Naive thymus-derived CD4-positive, alpha-beta T cell (primary cell): ENCODE data around the gene PAQR7. TPM values are rescaled to one million over a fixed set of nuclear protein-coding genes. Genes with fewer than 3 reads are reported as not detected.

ENCODE experiments used
- ATAC-seq: fragments of 150-1000 bp; cut with Tn5 transposase; 2 replicates; pipeline ENCODE4 v1.10.0; 2021; ENCODE audit warnings: mild to moderate bottlenecking, moderate library complexity
- CTCF ChIA-PET: fragments of 350-600 bp; sonication (Branson Sonifier 250); formaldehyde crosslinking; loops from one replicate; lab custom pipeline; 2021; ENCODE audit warnings: antibody characterized with exemption; lab: Charles Lee
- POLR2A ChIA-PET: fragments of 350-600 bp; sonication (Branson Sonifier 250); formaldehyde crosslinking; loops from one replicate; lab custom pipeline; 2021; ENCODE audit warnings: antibody characterized with exemption, inconsistent platforms; lab: Charles Lee
- DNase-seq, 9 donors: peaks; one replicate each; pipeline versions ENCODE4 v3.0.0 to v3.0.0-alpha.2; 2020 to 2022; ENCODE audit warnings: mixed read lengths in 1 of 9
- H3K27ac ChIP-seq: one replicate; pipeline ENCODE4 v1.7.0; 2013; ENCODE audit warnings: mild to moderate bottlenecking, low read depth, low read length, moderate library complexity
- H3K27me3 ChIP-seq, 2 donors: one replicate each; pipeline ENCODE4 v1.7.0; 2013; ENCODE audit warnings: low read length in 2 of 2, mild to moderate bottlenecking in 2 of 2, moderate library complexity in 2 of 2; ENCODE audit not compliant: control insufficient read depth in 2 of 2, insufficient read depth in 2 of 2
- H3K36me3 ChIP-seq, 3 experiments: 1 replicate in 2 of 3; 2 replicates in 1 of 3; pipeline ENCODE4 v1.7.0; 2013; ENCODE audit warnings: low read length in 3 of 3, mild to moderate bottlenecking in 3 of 3, moderate library complexity in 1 of 3; ENCODE audit not compliant: insufficient read depth in 3 of 3, control insufficient read depth in 2 of 3
- H3K4me1 ChIP-seq, 2 donors: one replicate each; pipeline ENCODE4 v1.7.0; 2013; ENCODE audit warnings: low read length in 2 of 2, mild to moderate bottlenecking in 2 of 2, moderate library complexity in 1 of 2; ENCODE audit not compliant: control insufficient read depth in 2 of 2, insufficient read depth in 2 of 2
- H3K4me3 ChIP-seq: 2 replicates; pipeline ENCODE4 v1.7.0; 2013; ENCODE audit warnings: mild to moderate bottlenecking, low read length
- H3K9me3 ChIP-seq, 3 experiments: 1 replicate in 2 of 3; 2 replicates in 1 of 3; pipeline ENCODE4 v1.7.0; 2013; ENCODE audit warnings: low read length in 3 of 3; ENCODE audit not compliant: control insufficient read depth in 2 of 3
- H3K27ac Mint-ChIP-seq, 9 donors: one replicate each; pipeline ENCODE4 v1.8.0; 2020 to 2022; ENCODE audit warnings: mixed read lengths in 9 of 9, mild to moderate bottlenecking in 8 of 9, moderate library complexity in 5 of 9, inconsistent platforms in 2 of 9
- H3K27me3 Mint-ChIP-seq, 5 donors: one replicate each; pipeline ENCODE4 v1.8.0; 2021 to 2022; ENCODE audit warnings: mixed read lengths in 5 of 5, mild to moderate bottlenecking in 1 of 5
- H3K36me3 Mint-ChIP-seq, 5 donors: one replicate each; pipeline ENCODE4 v1.8.0; 2020 to 2022; ENCODE audit warnings: mixed read lengths in 5 of 5, mild to moderate bottlenecking in 3 of 5, inconsistent platforms in 1 of 5
- H3K4me1 Mint-ChIP-seq, 7 donors: one replicate each; pipeline ENCODE4 v1.8.0; 2020 to 2022; ENCODE audit warnings: mixed read lengths in 7 of 7, mild to moderate bottlenecking in 3 of 7, inconsistent platforms in 1 of 7
- H3K4me3 Mint-ChIP-seq, 10 donors: one replicate each; pipeline ENCODE4 v1.8.0; 2020 to 2022; ENCODE audit warnings: mild to moderate bottlenecking in 10 of 10, mixed read lengths in 10 of 10, moderate library complexity in 6 of 10, inconsistent platforms in 2 of 10
- H3K9me3 Mint-ChIP-seq, 11 donors: one replicate each; pipeline ENCODE4 v1.8.0; 2020 to 2022; ENCODE audit warnings: mixed read lengths in 11 of 11, mild to moderate bottlenecking in 4 of 11, inconsistent platforms in 1 of 11, moderate library complexity in 1 of 11
- intact Hi-C, 2 donors: fragments of 100-400 bp; cut with micrococcal nuclease; formaldehyde crosslinking; loops; one replicate each; pipeline ENCODE4 v1.15.1; 2023
- polyA plus RNA-seq, 2 donors: library from polyadenylated mRNA; unstranded; fragments of 300-500 nt; fragmentation: Illumina TruSeq; gene quantifications; one replicate each; pipeline ENCODE4 v1.2.3, GENCODE V29; 2021
- total RNA-seq, 6 experiments: library from RNA in 5 of 6; stranded (reverse) in 5 of 6; gene quantifications; 1 replicate in 5 of 6; 2 replicates in 1 of 6; pipeline ENCODE4 v1.2.3 and lab custom pipeline; 2021 to 2026

Gene PAQR7
- total and polyA plus RNA-seq, 7 experiments from 2014 or later = 0.21 to 6.0 (median 4.0) TPM

DNA sequence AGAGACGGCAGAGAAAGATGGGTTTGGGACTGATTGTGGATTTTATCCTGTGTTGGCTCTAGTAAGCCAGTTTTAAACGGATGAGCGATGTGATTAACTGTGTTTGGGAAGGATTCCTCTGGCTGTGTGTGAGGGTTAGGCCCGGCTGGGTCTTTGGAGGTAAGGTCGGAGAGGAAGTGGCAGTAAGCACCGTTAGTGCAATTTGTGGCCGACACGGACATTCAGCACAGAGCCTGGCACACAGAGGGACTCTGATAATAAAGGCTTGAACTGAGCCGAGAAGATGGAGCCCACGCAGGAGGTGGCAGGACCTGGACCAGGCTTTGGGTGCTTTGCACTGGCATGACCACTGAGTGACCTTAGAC, 54.4 kb downstream of the PAQR7 start:
- Histone ChIP-seq H3K36me3 (peaks cover 0 to 11% (median under 1%) of the 10 kb centered on the region in 3 experiments), H3K4me1 (peaks cover 19 to 28% of the 10 kb centered on the region in 2 donors), H3K27ac (peak overlapping the region; percentile 91), H3K27me3 (no peaks in the 10 kb centered on the region), H3K9me3 (no peaks in the 10 kb centered on the region), H3K4me3 (peak overlapping the region; percentile 97)
- Mint-ChIP-seq H3K4me1 (peaks cover 30 to 61% (median 46%) of the 10 kb centered on the region in 7 donors), H3K9me3 (peaks cover 0 to 12% (median 0%) of the 10 kb centered on the region in 11 donors), H3K4me3 (peak overlapping the region; percentile 89 to 96 (median 93)), H3K36me3 (peaks cover 0 to 6% (median 1%) of the 10 kb centered on the region in 5 donors), H3K27me3 (no peaks in the 10 kb centered on the region), H3K27ac (peak overlapping the region; percentile 92 to 98 (median 94))
- no peak for DNase-seq
- ChIA-PET POLR2A (interaction anchor here (0.6 to 3.8 kb wide), 17 partner anchors 10 to 589 kb away, joined by 3 to 32 read pairs (median 5); partner anchors contain the start of genes PAFAH2 and SYF2), CTCF (interaction anchor here (1.0 to 3.8 kb wide), 4 partner anchors 11 to 212 kb away, joined by 3 to 11 read pairs (median 4); partner anchors contain the start of gene PAFAH2)
- intact Hi-C loops = loop anchor here in 1 of 2 donors (2.0 kb wide), 3 partner anchors 46 to 574 kb away; partner anchors contain the start of gene RSRP1
- no peak for ATAC-seq

DNA sequence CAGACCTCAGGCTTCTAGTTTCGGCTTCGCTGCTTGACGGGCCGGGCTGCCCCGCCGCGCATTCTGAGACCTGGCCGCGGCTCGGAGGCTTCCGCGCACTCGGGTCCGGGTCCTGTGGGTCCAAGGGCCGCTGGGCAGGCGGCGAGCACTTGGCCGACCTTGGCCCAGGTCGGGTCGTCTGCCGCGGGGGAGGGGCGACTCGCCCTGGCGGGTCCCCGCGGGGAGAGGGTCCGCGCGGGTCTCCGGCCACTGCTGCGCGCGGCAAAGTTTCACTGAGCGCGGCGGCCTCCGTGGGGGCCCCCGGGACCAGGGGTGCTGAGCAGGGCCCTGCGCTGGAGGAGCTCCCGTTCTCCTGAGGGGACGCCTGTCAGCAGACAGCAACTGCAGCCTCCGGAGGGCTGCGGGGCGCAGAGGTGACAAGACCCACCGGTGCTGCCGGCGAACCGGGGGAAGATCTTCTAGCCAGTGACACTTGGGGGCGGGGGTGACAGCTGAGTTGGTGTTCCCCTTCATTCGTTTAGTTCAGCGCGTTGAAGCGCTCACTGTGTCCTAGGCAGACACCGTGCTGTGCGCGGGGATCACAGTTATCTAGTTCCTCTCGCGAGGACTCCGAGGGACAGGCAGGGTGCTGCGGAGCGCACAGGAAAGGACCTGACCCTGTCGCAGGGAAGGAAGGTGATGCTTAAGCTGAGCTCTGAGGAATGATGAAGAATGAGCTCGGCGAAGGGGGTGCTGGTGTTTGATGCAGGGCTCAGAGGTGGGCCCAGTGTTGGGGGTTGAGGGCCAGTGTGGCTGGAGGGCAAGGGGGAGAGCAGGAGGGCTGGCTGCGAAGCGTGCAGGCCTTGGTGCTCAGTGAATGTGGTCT, 55.0 kb downstream of the PAQR7 start:
- Histone ChIP-seq H3K9me3 (no peaks in the 10 kb centered on the region), H3K4me3 (peak overlapping the region; percentile 97), H3K27me3 (no peaks in the 10 kb centered on the region), H3K27ac (peak overlapping the region; percentile 91), H3K36me3 (peaks cover 0 to 13% (median 0%) of the 10 kb centered on the region in 3 experiments), H3K4me1 (peaks cover 19 to 28% of the 10 kb centered on the region in 2 donors)
- peak; percentile 76 for ATAC-seq
- Mint-ChIP-seq H3K36me3 (peaks cover 0 to 5% (median 0%) of the 10 kb centered on the region in 5 donors), H3K4me1 (peaks cover 30 to 61% (median 46%) of the 10 kb centered on the region in 7 donors), H3K27ac (peak overlapping the region; percentile 92 to 99 (median 96)), H3K4me3 (peak overlapping the region; percentile 91 to 100 (median 96)), H3K27me3 (no peaks in the 10 kb centered on the region), H3K9me3 (peaks cover 0 to 12% (median 0%) of the 10 kb centered on the region in 11 donors)
- ChIA-PET CTCF (interaction anchor here (0.6 to 3.8 kb wide), 7 partner anchors 10 to 209 kb away, joined by 3 to 11 read pairs (median 3); partner anchors contain the start of gene PAFAH2), POLR2A (interaction anchor here (0.6 to 3.8 kb wide), 45 partner anchors 10 to 834 kb away, joined by 3 to 32 read pairs (median 4); partner anchors contain the start of genes AUNIP, MACO1, PAFAH2 and PAQR7)
- DNase-seq = peak; percentile 45 to 84 (median 78)
- intact Hi-C loops = loop anchor here (1.0 to 2.0 kb wide), 9 partner anchors 12 to 1101 kb away; partner anchors contain the start of genes AUNIP (in 2 of the 2), PAFAH2 (in 2 of the 2), STMN1 (in 2 of the 2) and NUDC (in 1 of the 2)

DNA sequence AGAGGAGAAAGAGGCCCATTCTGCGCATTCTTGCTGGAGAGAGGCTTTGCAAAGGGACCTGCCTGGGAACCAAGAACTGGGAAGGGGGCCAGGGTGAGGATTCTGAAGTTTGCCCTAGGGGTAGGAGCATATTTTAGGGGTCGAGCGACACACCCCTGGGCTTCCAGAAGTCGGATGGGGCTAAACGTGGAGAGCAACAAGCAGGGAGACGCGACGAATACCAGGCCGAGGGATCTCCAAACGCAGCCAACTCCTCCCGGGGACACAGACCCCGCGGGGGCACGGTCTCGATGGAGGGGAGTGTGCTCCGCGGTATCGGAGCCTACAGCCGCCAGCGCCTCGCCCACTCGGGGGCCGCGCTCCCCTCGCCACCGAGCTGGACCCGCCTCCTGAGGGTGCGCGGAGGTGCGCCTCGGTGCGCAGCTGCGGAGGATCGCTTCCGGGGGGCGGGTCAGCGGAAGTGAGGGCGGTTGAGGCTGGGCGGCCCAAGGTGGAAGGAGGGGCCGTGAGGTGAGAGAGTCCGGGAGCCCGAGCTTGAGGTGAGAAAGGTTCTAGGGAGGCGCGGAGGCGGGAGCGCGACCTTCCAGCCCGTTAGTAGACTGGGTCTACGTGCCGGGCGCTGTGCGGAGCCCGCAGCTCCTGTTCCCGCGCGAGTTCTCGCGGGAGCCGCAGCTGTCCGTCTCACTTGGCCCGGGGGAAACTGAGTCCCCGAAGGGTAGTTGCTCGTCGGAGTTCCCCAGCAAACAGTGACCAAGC, 55.8 kb downstream of the PAQR7 start, which contains the start of gene MTFR1L:
Gene MTFR1L (plus strand): TSS at position 464 of the 756 bp plus-strand sequence. CDS start 3,151 bp downstream, outside the sequence.
- Histone ChIP-seq H3K4me1 (peaks cover 19 to 28% of the 10 kb centered on the region in 2 donors), H3K27me3 (no peaks in the 10 kb centered on the region), H3K27ac (peak within 1 kb of the TSS; percentile 91), H3K9me3 (no peaks in the 10 kb centered on the region), H3K4me3 (peak within 1 kb of the TSS; percentile 97), H3K36me3 (peaks cover 0 to 21% (median 0%) of the 10 kb centered on the region in 3 experiments)
- H3K36me3 Mint-ChIP-seq = peaks cover 0 to 5% (median 0%) of the 10 kb centered on the region in 5 donors
- peak within 1 kb of the TSS; percentile 92 to 99 (median 96) for H3K27ac Mint-ChIP-seq
- no peaks in the 10 kb centered on the region for H3K27me3 Mint-ChIP-seq
- H3K9me3 Mint-ChIP-seq = peaks cover 0 to 12% (median 0%) of the 10 kb centered on the region in 11 donors
- POLR2A ChIA-PET = interaction anchor here (0.6 to 3.8 kb wide), 45 partner anchors 9 to 804 kb away, joined by 3 to 32 read pairs (median 4); partner anchors contain the start of genes AUNIP, MACO1, PAFAH2 and PAQR7
- peak; percentile 92 for ATAC-seq
- peak; percentile 82 to 96 (median 92) for DNase-seq
- peaks cover 30 to 61% (median 46%) of the 10 kb centered on the region in 7 donors for H3K4me1 Mint-ChIP-seq
- peak within 1 kb of the TSS; percentile 91 to 100 (median 96) for H3K4me3 Mint-ChIP-seq
- intact Hi-C loops = loop anchor here (1.0 to 10.0 kb wide), 12 partner anchors 13 to 1102 kb away; partner anchors contain the start of genes AUNIP (in 2 of the 2), PAFAH2 (in 2 of the 2), RSRP1 (in 2 of the 2) and STMN1 (in 2 of the 2)
- CTCF ChIA-PET = interaction anchor here (0.5 to 3.8 kb wide), 6 partner anchors 9 to 332 kb away, joined by 3 to 11 read pairs (median 4); no protein-coding TSS in a partner anchor

DNA sequence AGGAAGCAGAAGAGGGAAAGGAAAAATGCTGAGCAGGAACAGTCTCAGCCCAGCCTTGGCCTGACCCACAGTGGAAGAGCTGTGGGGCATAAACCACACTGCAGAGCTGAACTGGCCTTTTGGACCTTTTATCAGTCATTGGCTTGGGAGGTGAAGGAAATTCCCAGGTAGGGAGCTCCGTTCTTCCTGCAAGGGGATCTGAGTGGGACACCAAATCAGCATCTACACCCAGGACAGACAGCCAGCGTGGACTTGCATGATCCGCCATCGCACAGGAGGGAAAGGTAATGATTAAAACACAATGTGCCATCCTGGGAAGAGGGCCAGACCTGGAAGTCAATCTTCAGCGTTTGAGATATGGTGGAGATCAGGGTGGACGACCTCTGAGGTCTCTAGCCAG, 56.9 kb downstream of the PAQR7 start:
- H3K9me3 Mint-ChIP-seq = peaks cover 0 to 12% (median 0%) of the 10 kb centered on the region in 11 donors
- intact Hi-C loops = loop anchor here in 1 of 2 donors (10.0 kb wide), 1 partner anchor 574 kb away; the partner anchor contains the start of gene RSRP1

DNA sequence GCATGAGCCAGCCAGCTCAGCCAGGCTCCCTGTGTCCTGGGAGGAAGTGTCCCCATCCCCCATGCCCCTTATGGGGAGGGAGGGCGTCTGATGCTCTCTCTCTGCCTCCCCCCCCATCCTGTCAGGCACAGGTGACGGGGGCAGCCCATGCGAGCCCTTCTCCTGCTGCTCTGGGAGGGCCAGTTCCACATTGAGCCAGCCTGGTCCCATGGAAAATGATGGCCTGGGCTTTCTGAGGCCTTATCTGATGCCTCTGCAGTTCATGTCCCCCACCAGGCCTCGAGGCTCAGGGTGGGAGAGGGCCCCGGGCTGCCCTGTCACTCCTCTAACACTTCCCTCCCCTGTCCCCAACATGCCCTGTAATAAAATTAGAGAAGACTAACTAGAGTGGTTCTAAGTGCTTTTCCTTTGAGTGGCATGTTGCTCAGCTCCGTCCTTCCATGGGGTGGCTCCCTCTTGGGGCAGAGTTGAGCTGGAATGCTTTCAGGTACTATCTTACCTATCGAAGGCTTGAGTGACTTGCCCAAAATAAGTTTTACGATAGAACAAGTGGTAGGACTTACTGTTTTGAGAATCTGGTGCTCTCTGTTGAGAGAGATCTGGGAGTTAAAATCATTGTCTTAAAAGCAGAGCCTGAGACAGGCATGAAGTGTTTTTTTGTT, 57.5 kb downstream of the PAQR7 start:
- Mint-ChIP-seq H3K9me3 (peaks cover 0 to 12% (median 0%) of the 10 kb centered on the region in 11 donors), H3K4me3 (peak overlapping the region; percentile 81 to 100 (median 96)), H3K27me3 (no peaks in the 10 kb centered on the region), H3K36me3 (peaks cover 0 to 8% (median 3%) of the 10 kb centered on the region in 5 donors), H3K4me1 (peaks cover 29 to 53% (median 42%) of the 10 kb centered on the region in 7 donors), H3K27ac (peak overlapping the region; percentile 34 to 99 (median 93))
- no peak for ATAC-seq
- DNase-seq = no peak
- H3K4me3 ChIP-seq = no peak overlapping the region
- POLR2A ChIA-PET = interaction anchor here (0.8 to 3.2 kb wide), 6 partner anchors 15 to 269 kb away, joined by 3 to 25 read pairs (median 10); no protein-coding TSS in a partner anchor
- no peaks in the 10 kb centered on the region for H3K9me3 ChIP-seq
- peaks cover 19 to 28% of the 10 kb centered on the region in 2 donors for H3K4me1 ChIP-seq
- H3K27ac ChIP-seq = peak overlapping the region; percentile 26
- no peaks in the 10 kb centered on the region for H3K27me3 ChIP-seq
- intact Hi-C loops = loop anchor here in 1 of 2 donors (10.0 kb wide), 1 partner anchor 573 kb away; the partner anchor contains the start of gene RSRP1
- peaks cover 0 to 38% (median 0%) of the 10 kb centered on the region in 3 experiments for H3K36me3 ChIP-seq
- CTCF ChIA-PET = interaction anchor here (0.6 to 1.1 kb wide), 3 partner anchors 8 to 399 kb away, joined by 3 to 7 read pairs (median 3); no protein-coding TSS in a partner anchor

More for the DNA sequence above, 56.9 kb downstream of the PAQR7 start:
- POLR2A ChIA-PET = interaction anchor here (0.6 to 3.8 kb wide), 15 partner anchors 8 to 586 kb away, joined by 3 to 32 read pairs (median 9); partner anchors contain the start of genes PAFAH2 and SYF2
- Histone ChIP-seq H3K27me3 (no peaks in the 10 kb centered on the region), H3K4me1 (peaks cover 19 to 28% of the 10 kb centered on the region in 2 donors), H3K9me3 (no peaks in the 10 kb centered on the region), H3K27ac (peak overlapping the region; percentile 26), H3K4me3 (no peak overlapping the region), H3K36me3 (peaks cover 0 to 32% (median 0%) of the 10 kb centered on the region in 3 experiments)
- Mint-ChIP-seq H3K36me3 (peaks cover 0 to 5% (median 0%) of the 10 kb centered on the region in 5 donors), H3K4me3 (peak overlapping the region; percentile 88 to 100 (median 96)), H3K27me3 (no peaks in the 10 kb centered on the region), H3K4me1 (peaks cover 30 to 59% (median 46%) of the 10 kb centered on the region in 7 donors), H3K27ac (peak overlapping the region; percentile 89 to 99 (median 95))
- CTCF ChIA-PET = interaction anchor here (0.6 to 3.8 kb wide), 3 partner anchors 8 to 316 kb away, joined by 3 to 11 read pairs (median 3); no protein-coding TSS in a partner anchor
- DNase-seq (no peak), ATAC-seq (no peak)
